Cortex of kidney (tissue), 1 donor: ENCODE data around the gene CNTRL.
A peak's percentile ranks its signal among the peaks of the same experiment; 100 is the strongest.
"Not testable (repeated sequence)": the region's sequence is repeated elsewhere in the genome, so short reads cannot be mapped to it uniquely, and the experiment has no call there.

ENCODE experiments used
- DNase-seq: peaks from one replicate; lab custom pipeline; 2025; lab: John Stamatoyannopoulos, UW

Gene CNTRL

DNA sequence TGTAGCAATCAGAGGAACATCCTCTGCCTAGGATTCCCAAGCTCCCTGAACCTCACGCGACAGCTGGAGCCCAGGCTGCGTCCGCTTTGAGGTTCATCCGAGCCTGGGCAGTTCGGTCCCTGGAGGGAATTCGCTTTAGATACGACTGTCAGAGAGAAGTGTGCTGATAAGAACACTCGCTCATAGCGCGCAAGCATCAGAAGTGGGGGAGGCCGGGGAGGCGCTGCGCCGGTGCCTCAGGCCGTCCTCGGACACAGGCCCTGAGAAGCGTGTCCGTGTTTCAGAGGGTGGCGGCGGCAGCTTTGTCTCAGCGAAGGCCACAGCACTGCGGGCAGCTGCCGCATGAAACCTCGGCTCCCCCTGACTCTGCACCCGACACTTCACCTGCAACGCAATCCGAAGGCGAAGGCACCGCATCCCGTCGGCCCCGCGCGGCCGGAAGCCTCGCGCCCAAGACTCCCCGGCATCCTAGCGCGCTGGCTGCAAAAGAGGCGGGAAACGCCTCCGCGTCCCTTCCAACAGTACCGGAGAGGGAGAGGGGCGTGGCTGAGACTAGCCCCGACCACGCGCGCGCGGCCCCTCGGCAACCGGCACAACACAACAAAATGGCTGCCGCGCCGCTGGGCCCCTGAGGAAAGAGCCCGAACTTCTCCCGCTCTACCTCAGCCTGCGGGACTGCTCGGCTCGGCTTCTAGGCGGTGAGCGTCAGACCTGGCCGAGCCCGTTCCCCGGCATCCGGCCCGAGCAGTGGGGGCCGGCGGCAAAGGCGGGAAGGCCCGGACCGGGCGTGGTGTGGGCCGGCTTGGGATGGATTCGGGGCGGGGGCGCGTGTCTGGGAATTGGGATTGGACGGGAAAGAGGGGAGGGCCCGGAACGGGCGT, at the start of gene CNTRL:
Gene CNTRL (plus strand): TSS at position 586 of the 881 bp plus-strand sequence. CDS start 13,372 bp downstream, outside the sequence.
- DNase-seq = peak; percentile 14

DNA sequence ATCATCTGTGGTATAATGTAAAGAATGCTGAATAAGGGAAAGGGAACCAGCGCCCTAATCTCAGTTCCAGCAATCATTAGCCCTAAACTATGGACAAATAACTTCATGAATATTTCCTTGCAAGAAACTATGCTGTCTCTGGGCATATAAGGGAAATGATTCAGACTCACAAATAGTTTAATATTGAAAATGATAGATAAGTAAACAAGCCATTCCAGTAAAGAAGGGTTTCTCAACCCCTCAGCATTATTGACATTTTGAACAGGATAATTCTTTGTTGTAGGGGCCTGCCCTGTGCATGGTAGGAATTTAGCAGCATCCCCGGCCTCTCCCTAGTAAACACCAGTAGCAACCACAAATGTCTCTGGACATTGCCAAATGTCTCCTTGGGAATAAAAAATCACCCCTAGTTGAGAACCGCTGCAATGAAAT, 48.5 kb upstream of the CNTRL start:
- no peak for DNase-seq

DNA sequence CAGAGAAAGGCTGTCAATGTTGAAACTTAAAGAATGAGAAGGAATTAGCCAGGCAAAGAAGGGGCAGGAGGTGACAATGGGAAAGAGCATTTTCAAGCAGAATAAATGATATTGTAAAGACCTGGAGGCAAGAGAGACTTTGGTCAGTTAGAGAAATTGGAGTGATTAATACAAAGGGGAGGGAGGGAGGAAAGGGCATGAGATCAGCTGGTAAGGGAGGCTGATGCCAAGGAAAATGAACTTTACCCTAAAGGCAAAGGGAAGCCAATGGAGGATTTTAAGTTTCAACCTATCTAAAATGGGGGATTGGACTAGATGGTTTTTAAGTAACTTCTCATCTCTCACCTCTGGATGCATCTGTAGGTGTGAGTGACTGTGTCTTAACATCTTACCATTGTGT, 48.0 kb upstream of the CNTRL start:
- DNase-seq = no peak

DNA sequence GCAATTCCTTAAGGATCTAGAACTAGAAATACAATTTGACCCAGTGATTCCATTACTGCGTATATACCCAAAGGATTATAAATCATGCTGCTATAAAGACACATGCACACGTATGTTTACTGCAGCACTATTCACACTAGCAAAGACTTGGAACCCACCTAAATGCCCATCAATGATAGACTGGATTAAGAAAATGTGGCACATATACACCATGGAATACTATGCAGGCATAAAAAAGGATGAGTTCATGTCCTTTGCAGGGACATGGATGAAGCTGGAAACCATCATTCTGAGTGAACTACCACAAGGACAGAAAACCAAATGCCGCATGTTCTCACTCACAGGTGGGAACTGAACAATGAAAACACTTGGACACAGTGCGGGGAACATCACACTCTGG, 46.5 kb upstream of the CNTRL start:
- not testable (repeated sequence) for DNase-seq

- no peak for DNase-seq
Measured at GRCh38 chr9:121029469-121029868, 45.3 kb upstream of the CNTRL start.

DNA sequence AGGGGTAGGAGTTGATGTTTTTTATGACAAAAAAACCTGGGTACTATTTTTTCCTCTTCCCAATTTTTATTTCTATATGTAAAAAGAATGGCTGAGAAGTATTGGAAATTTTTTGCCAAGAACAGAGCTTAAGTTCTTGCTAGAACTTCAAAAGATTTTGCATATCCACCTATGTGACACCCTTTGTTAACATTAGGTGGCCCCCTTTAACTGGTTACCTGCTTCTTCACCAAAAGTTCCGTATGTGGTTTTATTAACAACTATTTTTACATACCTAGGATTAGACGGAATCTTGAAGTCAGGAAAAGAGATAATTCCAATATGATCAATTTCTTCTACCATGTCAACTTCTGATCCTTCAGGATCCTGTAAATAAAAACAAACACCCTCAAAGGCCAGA, 40.2 kb upstream of the CNTRL start:
- no peak for DNase-seq

DNA sequence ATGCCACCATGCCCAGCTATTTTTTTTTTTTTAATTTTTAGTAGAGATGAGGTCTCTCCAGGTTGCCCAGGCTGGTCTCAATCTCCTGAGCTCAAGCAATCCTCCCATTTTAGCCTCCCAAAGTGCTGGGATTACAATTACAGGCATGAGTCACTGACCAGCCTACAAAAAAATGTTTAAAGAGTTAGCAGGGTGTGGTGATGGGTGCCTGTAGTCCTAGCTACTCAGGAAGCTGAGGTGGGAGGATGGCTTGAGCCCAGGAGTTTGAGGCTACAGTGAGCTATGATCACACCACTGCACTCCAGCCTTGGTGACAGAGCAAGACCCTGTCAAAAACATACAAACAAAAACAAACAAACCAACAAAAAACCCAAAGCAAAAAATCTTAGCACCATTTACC, 39.0 kb upstream of the CNTRL start:
- DNase-seq = not testable (repeated sequence)

DNA sequence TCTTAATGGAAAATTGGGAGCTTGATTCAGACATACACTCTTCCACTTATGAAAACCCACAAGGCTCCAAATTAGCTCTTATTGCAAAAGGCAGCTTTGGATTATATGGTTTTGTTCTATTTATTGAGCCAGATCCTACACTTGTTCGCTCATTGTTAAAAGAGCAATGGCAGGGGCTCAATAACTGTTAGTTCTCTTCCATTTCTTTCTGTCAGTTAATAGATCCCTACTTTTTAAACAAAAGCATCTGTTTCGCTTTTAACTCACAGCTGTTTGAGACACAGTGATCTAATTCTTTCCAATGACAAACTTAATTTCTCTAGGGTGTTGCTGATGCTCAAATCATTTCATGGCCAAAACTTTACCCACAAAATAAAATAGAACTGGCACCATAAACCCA, 36.4 kb upstream of the CNTRL start:
- DNase-seq = no peak

DNA sequence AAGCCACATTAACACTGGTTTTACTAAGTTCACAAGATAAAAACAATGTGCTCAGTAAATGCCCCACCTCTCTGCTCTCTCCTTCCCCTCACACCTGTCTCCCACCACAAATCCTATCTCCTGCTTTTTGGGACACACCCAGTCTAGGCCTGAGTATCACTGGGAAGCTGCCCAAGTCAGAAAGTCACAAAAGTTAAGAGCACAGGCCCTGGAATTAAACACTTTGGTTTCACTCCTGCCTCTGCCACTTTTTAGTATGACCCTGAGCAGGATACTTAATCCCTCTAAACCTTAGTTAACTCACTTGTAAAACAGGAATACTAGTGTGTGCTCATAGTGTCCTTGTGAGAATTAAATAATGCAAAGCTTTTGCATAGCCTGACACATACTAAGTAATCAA, 36.0 kb upstream of the CNTRL start:
- DNase-seq = no peak

DNA sequence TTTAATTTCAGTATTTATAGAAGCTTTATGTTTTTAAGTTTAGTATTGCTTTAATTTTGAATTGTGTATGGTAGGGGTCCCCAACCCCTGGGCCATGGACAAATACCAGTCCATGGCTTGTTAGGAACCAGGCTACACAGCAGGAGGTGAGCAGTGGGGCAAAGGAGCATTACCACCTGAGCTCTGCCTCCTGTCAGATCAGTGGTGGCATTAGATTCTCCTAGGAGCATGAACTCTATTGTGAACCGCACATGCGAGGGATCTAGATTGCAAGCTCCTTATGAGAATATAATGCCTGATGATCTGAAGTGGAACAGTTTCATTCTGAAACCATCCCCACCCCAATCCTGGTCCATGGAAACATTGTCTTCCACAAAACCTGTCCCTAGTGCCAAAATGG, 26.6 kb upstream of the CNTRL start:
- no peak for DNase-seq

DNA sequence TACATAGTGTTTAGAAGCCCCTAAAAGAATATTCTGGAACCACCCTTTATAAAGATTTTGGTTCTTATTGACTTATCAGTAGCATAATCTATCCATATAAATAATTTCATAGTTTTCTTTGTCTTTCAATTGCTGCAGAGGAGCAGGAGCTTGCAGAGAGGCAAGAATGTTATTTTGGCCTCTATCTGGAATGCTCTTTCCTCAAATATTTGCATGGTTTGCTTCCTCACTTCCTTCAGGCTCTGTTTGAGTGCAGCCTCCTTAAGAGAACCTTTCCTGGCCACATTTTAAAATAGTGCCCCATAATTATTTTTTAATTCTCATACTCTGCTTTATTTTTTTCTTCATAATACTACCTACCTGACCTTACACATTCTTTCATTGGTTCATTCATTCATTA, 26.1 kb upstream of the CNTRL start:
- DNase-seq = no peak

DNA sequence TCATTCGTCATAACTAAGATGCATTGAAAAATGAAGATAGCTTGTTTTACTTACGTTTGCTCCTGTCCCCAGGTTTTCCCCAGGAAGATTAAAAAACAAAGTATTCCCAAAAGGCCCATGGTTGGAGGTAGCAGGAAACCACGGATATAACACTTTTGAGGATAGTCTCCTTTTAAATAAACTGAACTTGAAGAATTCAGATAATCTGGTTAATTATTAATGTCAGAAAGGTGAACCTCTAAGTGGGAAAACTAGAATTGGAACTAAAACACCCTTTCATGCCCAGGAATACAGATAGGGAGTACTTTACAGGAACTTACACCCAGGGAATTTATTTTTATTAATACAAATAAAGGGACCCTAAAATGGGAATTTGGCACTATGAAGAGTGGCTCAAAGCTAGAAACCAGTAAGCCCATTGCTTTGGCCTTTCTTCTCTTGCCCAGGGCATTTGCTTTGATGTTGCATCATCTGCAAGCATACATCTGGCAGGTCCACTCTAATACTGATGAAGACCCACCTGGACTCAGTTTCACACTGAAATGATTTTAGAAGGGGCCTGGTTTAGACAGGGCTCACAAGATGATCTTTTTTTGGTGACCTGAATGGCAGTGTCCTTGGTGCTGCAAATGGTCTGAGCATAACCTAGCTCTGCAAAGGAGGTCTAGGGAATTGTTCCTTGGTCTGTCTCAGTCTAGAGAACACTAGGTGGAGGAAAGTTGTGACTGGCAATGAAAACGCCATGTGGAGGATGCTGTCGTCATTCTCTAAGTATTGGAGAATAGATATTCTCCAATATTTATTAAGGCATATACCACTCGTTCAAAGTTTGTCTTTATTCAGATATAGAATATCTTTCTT, 24.4 kb upstream of the CNTRL start, which contains the start of gene C5:
Gene C5 (minus strand): TSS at position 148 of the 861 bp plus-strand sequence. CDS start 29 bp downstream, at position 119.
- no peak for DNase-seq

GRCh38 chr9:121053544-121053943, 21.2 kb upstream of the CNTRL start:
- no peak for DNase-seq

DNA sequence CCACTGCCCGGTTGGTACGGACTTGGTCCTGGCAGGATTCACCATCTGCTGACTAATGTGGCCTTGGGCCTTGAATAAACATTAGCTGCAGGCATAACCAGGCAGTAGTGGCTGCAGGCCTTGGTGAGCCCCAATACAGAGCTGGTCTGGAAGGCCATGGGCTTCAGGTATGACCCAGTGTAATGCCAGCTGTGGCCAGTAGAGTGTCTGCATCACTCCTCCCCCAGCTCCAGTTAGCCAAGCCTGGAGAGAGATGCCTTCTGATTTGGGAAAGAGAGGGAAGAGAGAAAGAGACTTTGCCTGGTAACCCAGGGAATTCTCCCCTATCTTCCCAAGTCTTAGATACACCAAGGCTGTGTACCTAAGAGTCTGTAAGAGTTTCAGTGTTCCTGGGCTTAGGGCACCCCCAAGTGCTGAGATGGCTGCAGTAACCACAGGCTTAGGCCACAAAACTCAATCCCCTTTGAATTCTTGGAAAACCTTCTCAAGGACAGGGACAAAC, 19.1 kb upstream of the CNTRL start:
- DNase-seq = no peak

DNA sequence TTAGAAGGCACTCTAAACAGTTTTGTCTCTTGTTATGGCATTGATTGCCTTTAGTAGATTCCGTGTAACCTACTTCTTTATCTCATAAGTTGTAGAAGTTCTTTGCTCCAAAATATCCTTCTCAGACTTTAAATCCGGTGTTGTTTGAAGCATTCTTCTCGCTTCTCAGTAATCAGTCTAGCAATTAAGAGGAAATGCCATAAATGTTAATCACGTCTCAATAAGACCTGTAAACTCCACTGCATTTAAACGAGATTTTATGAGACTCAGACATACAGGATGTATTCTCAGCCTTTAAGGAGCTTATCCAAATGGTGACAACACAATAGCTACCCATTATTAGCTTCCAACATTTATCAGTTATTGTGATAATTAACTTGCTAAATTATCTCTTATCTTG, 16.9 kb upstream of the CNTRL start:
- no peak for DNase-seq

GRCh38 chr9:121059513-121059912, 15.2 kb upstream of the CNTRL start:
- DNase-seq = no peak

DNA sequence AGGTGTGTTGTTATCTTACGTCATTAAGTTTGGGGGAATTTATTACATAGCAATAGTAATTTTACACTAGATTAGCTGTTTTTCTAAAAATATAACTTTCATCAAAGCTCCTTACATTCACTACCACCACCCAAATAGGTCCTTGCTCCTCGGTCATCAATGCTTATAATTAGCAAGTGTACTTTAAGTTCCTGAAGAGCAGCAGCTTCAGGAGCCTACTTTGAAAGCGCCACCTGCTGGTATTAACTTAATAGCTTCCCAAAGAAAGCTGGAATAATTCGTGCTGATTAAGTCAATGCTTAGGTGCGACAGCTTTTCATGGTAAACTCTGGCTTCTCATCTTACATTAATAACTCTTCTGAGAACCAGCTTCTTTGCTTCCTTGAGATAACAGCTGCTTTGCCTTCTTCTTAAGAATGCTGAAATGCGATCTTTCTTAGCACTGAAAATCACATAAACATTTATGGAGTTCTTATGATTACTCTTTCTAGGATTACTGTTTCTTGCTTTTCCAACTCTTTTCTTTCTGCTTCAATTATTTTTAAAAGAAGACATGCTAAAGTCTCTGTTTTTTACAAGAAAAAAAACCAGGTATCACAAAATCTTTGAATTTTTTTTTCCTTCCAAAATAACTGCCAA, 14.6 kb upstream of the CNTRL start:
- no peak for DNase-seq

DNA sequence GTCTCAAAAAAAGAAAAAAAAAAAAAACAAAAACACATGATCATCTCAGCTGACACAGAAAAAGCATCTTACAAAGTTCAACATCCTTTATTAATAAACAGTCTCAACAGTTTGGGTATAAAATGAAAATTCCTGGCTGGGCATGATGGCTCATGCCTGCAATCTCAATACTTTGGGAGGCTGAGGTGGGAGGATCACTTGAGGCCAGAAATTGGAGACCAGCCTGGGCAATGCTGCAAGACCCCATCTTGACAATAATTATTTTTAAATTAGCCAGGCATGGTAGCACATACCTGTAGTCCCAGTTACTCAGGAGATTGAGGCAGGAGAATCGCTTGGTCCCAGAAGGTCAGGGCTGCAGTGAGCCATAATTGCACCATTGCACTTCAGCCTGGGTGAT, 7.9 kb upstream of the CNTRL start:
- no peak for DNase-seq

- no peak for DNase-seq
Measured at GRCh38 chr9:121067640-121068039, 7.1 kb upstream of the CNTRL start.

GRCh38 chr9:121069396-121069795, 5.4 kb upstream of the CNTRL start:
- DNase-seq = no peak

- DNase-seq = no peak
Measured at GRCh38 chr9:121071370-121071755, 3.4 kb upstream of the CNTRL start.

- no peak for DNase-seq
Measured at GRCh38 chr9:121071756-121072421, 2.9 kb upstream of the CNTRL start.
